Right ventricle myocardium superior (tissue), 1 donor: ENCODE measurements around the gene CTSH. TPM values are rescaled to one million over a fixed set of nuclear protein-coding genes. Genes with fewer than 3 reads are reported as not detected.

ENCODE experiments used
- ATAC-seq: fragments of 200-7000 bp; cut with Tn5 transposase; one replicate; pipeline ENCODE4 v1.9.1; 2020; ENCODE audit warnings: mild to moderate bottlenecking; ENCODE audit not compliant: poor library complexity
- DNase-seq: peaks from one replicate; pipeline ENCODE4 v3.0.0-alpha.2; 2020
- intact Hi-C: fragments of 100-400 bp; cut with DNase I; formaldehyde crosslinking; loops from one replicate; pipeline ENCODE4 v1.11.2; 2022
- total RNA-seq: library from RNA; stranded (reverse); fragmentation: NEBNext Ultra II Directional; extraction: Animal tissue kit (Norgen Biotek cat#: 25700); gene quantifications from one replicate; pipeline ENCODE4 v1.2.1, GENCODE V29; 2021
- donor health status: DM: no; HTN: yes; CAD: no; lungs with severe emphysema.

CTSH gene
- total RNA-seq, 1 donor from 2014 or later, result 68.4 TPM

DNA sequence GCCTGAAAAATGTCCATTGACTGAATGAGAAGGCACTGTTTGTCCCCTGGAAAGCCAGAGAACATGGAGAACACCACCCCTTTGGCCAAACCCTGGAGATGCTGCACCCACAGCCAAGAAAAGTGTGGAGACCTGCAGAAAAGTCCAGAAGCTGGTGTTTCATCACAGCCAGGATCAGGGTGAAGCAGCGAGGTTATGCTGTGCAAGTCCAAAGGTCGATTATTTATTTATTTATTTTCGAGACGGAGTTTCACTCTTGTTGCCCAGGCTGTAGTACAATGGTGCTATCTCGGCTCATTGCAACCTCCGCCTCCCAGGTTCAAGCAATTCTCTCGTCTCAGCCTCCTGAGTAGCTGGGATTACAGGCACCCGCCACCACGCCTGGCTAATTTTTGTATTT, 5.5 kb upstream of the CTSH start:
- intact Hi-C loops, result no loop called here
- DNase-seq (no peak), ATAC-seq (peak; percentile 28)

- intact Hi-C loops, result no loop called here
- ATAC-seq (no peak), DNase-seq (no peak)
Measured at GRCh38 chr15:78949461-78949860, 4.6 kb upstream of the CTSH start.

- DNase-seq (no peak), ATAC-seq (no peak)
- intact Hi-C loops, result no loop called here
Measured at GRCh38 chr15:78947506-78947905, 2.7 kb upstream of the CTSH start.

DNA sequence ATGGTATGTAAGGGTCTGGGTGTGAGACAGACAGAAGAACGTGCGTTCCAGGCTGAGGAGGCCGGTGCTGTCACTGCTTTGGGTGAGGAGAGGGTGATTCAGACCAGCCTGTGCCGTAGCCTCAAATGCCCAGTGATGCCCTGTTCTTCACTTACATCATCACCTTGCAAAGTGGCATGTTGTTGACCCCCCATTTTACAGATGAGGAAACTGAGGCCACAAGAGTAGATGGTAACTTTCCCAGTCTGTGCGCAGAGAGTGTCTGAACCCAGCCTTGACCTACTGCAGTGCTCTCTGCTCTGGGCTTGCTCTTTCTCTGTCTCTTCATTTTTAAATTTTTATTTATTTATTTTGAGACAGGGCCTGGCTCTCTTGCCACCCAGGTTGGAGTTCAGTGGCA, 1.6 kb upstream of the CTSH start:
- no peak for ATAC-seq
- DNase-seq, result no peak
- intact Hi-C loops, result no loop called here

GRCh38 chr15:78944202-78944625, 632 bp downstream of the CTSH start:
- ATAC-seq (peak; percentile 47), DNase-seq (no peak)
- intact Hi-C loops, result no loop called here

GRCh38 chr15:78943692-78944091, 1.2 kb downstream of the CTSH start:
- intact Hi-C loops, result no loop called here
- no peak for DNase-seq
- no peak for ATAC-seq

GRCh38 chr15:78942741-78943140, 2.1 kb downstream of the CTSH start:
- intact Hi-C loops, result no loop called here
- ATAC-seq (no peak), DNase-seq (no peak)

GRCh38 chr15:78938658-78939488, 6.0 kb downstream of the CTSH start:
- no peak for DNase-seq
- intact Hi-C loops, result no loop called here
- no peak for ATAC-seq

- ATAC-seq, result peak; percentile 64
- intact Hi-C loops, result no loop called here
- DNase-seq, result peak; percentile 74
Measured at GRCh38 chr15:78937132-78937739, 7.6 kb downstream of the CTSH start.

- intact Hi-C loops, result no loop called here
- ATAC-seq (peak; percentile 14), DNase-seq (no peak)
Measured at GRCh38 chr15:78934655-78935023, 10.2 kb downstream of the CTSH start.

GRCh38 chr15:78933823-78934654, 10.8 kb downstream of the CTSH start:
- no peak for DNase-seq
- intact Hi-C loops, result no loop called here
- ATAC-seq, result peak; percentile 59

DNA sequence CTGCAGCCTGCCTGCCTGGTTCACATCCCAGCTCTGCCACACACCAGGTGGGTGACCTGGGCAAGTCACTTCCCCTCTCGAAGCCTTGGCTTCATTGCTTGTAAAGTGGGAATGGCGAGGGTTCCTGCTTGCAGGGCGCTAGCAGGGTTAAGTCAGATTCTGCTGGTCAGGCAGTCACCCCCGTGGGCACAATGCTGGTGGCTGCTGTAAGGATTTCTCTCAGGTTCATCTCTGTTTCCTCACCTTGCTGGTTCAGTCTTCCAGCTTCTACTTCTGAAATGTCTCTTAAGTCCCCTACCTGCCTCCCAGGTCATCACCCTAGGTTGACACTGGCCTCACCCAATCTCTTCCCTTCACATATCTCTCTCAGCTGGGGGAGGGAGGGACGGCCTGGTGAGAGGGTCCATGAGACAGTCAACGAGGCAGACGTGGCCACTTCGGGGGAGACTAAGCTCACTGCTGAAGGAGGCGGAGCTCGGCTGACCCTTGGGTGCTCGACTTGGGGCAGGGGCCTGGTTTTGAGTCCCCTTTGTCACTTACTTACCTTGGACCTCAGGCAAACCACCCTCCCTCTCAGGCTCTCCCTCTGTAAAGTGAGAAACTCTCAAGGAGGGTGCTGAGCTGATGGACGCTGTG, 11.5 kb downstream of the CTSH start:
- ATAC-seq (no peak), DNase-seq (no peak)
- intact Hi-C loops, result no loop called here

GRCh38 chr15:78932258-78932808, 12.5 kb downstream of the CTSH start:
- no peak for DNase-seq
- intact Hi-C loops, result no loop called here
- ATAC-seq, result no peak

- DNase-seq (no peak), ATAC-seq (no peak)
- intact Hi-C loops, result no loop called here
Measured at GRCh38 chr15:78931439-78932257, 13.2 kb downstream of the CTSH start.

GRCh38 chr15:78930577-78931388, 14.1 kb downstream of the CTSH start:
- DNase-seq (no peak), ATAC-seq (peak; percentile 33)
- intact Hi-C loops, result no loop called here

DNA sequence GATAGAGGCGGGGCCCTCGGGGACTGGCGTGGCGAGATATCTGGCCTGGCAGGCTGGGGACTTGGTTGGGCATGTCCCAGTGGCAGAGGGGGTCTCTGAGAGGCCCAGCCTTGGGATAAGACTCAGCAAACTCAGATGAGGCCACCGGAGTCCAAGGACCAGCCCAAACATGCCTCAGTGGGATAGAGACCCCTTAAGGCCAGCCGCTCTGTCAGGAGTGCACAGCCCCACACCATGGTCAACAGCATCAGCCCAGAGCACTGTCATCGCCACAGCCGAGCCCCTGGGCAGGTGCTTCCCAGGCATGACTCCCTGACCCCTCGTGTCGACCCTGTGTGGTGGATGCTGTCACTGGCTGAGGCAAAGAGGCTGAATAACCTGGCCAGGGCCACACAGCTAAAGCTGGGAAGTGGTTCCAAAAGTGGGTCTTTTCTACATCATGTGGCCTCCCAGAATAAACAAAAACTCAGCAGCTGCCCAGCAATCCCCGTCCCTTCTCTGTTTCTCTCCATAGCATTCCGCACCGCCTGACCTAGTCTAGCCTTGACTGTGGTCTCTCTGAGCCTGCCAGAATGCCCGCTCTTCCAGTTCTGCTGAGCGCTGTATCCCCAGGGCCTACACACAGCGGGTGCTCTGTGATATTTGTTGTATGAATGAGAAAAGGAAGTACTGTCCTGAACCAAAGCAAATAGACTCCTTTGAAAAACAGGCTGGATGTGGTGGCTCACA, 15.1 kb downstream of the CTSH start:
- DNase-seq (no peak), ATAC-seq (no peak)
- intact Hi-C loops, result no loop called here
